ENCODE data around the gene OR6S1. TPM values are rescaled to one million over a fixed set of nuclear protein-coding genes. Genes with fewer than 3 reads are reported as not detected.

OR6S1 gene
- polyA plus RNA-seq, 1 donor (not counting 4 experiments of a cell fraction or from before 2014, with no cell fraction given) = not detected

GRCh38 chr14:20615996-20616395 lies 25.5 kb downstream of the OR6S1 start:
- DNase-seq (ENCODE audit: low read depth, low spot score) (no peak), FAIRE-seq (no peak)
- H3K4me3 ChIP-seq (ENCODE audit: control insufficient read depth in 2 of 3, extremely low read depth in 1 of 3, insufficient read depth in 2 of 3, low read depth in 1 of 3, low read length in 3 of 3) = no peak overlapping the region
- no peak overlapping the region for H3K27ac ChIP-seq (ENCODE audit: control insufficient read depth, insufficient read depth, low read length)
- no peaks in the 10 kb centered on the region for H3K36me3 ChIP-seq (ENCODE audit: control insufficient read depth in 2 of 2, extremely low read depth in 1 of 2, insufficient read depth in 2 of 2, low read length in 2 of 2)
- H3K79me2 ChIP-seq (ENCODE audit: control insufficient read depth, insufficient read depth, low read length) = no peaks in the 10 kb centered on the region
- dilution Hi-C loops (cut with MboI; ENCODE audit: extremely low pct_ligation_motif_present, low sequenced_read_pairs) = no loop called here
- no peak overlapping the region for H2AFZ ChIP-seq (ENCODE audit: control insufficient read depth, low read length)
- H3K9me3 ChIP-seq (ENCODE audit: control insufficient read depth, low read depth, low read length) = no peaks in the 10 kb centered on the region
- H4K20me1 ChIP-seq (ENCODE audit: control insufficient read depth, extremely low read depth, insufficient read depth, low read length) = no peaks in the 10 kb centered on the region
- no peaks in the 10 kb centered on the region for H3K27me3 ChIP-seq (ENCODE audit: control insufficient read depth, extremely low read depth, insufficient read depth, low read length)
- peaks cover 3% of the 10 kb centered on the region for H3K9me1 ChIP-seq (ENCODE audit: control insufficient read depth, extremely low read depth, insufficient read depth, low read length)
- peaks cover 9% of the 10 kb centered on the region for H3K4me1 ChIP-seq (ENCODE audit: control insufficient read depth, extremely low read depth, insufficient read depth, low read length)
- H3K4me2 ChIP-seq (ENCODE audit: control insufficient read depth, extremely low read depth, insufficient read depth, low read depth, low read length) = no peak overlapping the region
- no peak overlapping the region for H3K9ac ChIP-seq (ENCODE audit: control insufficient read depth, extremely low read depth, insufficient read depth, low read length)
- no peak for TF ChIP-seq CTCF (optimal IDR thresholded peaks at IDR 0.05 in 1 of 3, IDR thresholded peaks at IDR 0.05 in 1 of 3, conservative IDR thresholded peaks at IDR 0.05 in 1 of 3; ENCODE audit: extremely low read depth in 1 of 3, insufficient read depth in 2 of 3, low read length in 3 of 3)
- no peak for TF ChIP-seq EZH2 (IDR thresholded peaks at IDR 0.05; ENCODE audit: low read length)

- Histone ChIP-seq H3K79me2 (ENCODE audit: control insufficient read depth, insufficient read depth, low read length) (no peaks in the 10 kb centered on the region), H3K27me3 (ENCODE audit: control insufficient read depth, extremely low read depth, insufficient read depth, low read length) (no peaks in the 10 kb centered on the region), H3K9ac (ENCODE audit: control insufficient read depth, extremely low read depth, insufficient read depth, low read length) (peak overlapping the region; percentile 65), H3K36me3 (ENCODE audit: control insufficient read depth in 2 of 2, extremely low read depth in 1 of 2, insufficient read depth in 2 of 2, low read length in 2 of 2) (no peaks in the 10 kb centered on the region), H4K20me1 (ENCODE audit: control insufficient read depth, extremely low read depth, insufficient read depth, low read length) (no peaks in the 10 kb centered on the region), H3K4me1 (ENCODE audit: control insufficient read depth, extremely low read depth, insufficient read depth, low read length) (peaks cover 9% of the 10 kb centered on the region), H3K4me3 (ENCODE audit: control insufficient read depth in 2 of 3, extremely low read depth in 1 of 3, insufficient read depth in 2 of 3, low read depth in 1 of 3, low read length in 3 of 3) (peak overlapping the region; percentile 26 to 80 (median 71)), H2AFZ (ENCODE audit: control insufficient read depth, low read length) (peak overlapping the region; percentile 97), H3K27ac (ENCODE audit: control insufficient read depth, insufficient read depth, low read length) (peak overlapping the region; percentile 10), H3K4me2 (ENCODE audit: control insufficient read depth, extremely low read depth, insufficient read depth, low read depth, low read length) (peak overlapping the region; percentile 87), H3K9me3 (ENCODE audit: control insufficient read depth, low read depth, low read length) (no peaks in the 10 kb centered on the region), H3K9me1 (ENCODE audit: control insufficient read depth, extremely low read depth, insufficient read depth, low read length) (peaks cover 3% of the 10 kb centered on the region)
- no peak for FAIRE-seq
- TF ChIP-seq EZH2 (IDR thresholded peaks at IDR 0.05; ENCODE audit: low read length) = no peak
- TF ChIP-seq CTCF (optimal IDR thresholded peaks at IDR 0.05 in 1 of 3, IDR thresholded peaks at IDR 0.05 in 1 of 3, conservative IDR thresholded peaks at IDR 0.05 in 1 of 3; ENCODE audit: extremely low read depth in 1 of 3, insufficient read depth in 2 of 3, low read length in 3 of 3) = no peak
- DNase-seq (ENCODE audit: low read depth, low spot score) = no peak
- dilution Hi-C loops (cut with MboI; ENCODE audit: extremely low pct_ligation_motif_present, low sequenced_read_pairs) = no loop called here
Observed at GRCh38 chr14:20614038-20614840, 27.3 kb downstream of the OR6S1 start.

Measured in keratinocyte (primary cell).